Measurements from ENCODE around the gene PSME2.

The PSME2 gene

GRCh38 chr14:24184104-24184970 is 37.9 kb upstream of the PSME2 start:
- no peak for TF ChIP-seq CTCF (IDR thresholded peaks at IDR 0.05; ENCODE audit: extremely low read depth, missing control alignments)

GRCh38 chr14:24183014-24183481 is 36.6 kb upstream of the PSME2 start:
- no peak for DNase-seq (ENCODE audit: low spot score)
- no peak for TF ChIP-seq CTCF (IDR thresholded peaks at IDR 0.05; ENCODE audit: extremely low read depth, missing control alignments)

More at GRCh38 chr14:24184104-24184970, 37.9 kb upstream of the PSME2 start:
- DNase-seq (ENCODE audit: low spot score): no peak

GRCh38 chr14:24182110-24182882 is 35.9 kb upstream of the PSME2 start:
- TF ChIP-seq CTCF (IDR thresholded peaks at IDR 0.05; ENCODE audit: extremely low read depth, missing control alignments): no peak
- DNase-seq (ENCODE audit: low spot score): no peak

GRCh38 chr14:24181371-24182077 is 35.1 kb upstream of the PSME2 start:
- no peak for DNase-seq (ENCODE audit: low spot score)
- TF ChIP-seq CTCF (IDR thresholded peaks at IDR 0.05; ENCODE audit: extremely low read depth, missing control alignments): no peak

GRCh38 chr14:24179961-24180796 is 33.8 kb upstream of the PSME2 start:
- DNase-seq (ENCODE audit: low spot score): no peak
- TF ChIP-seq CTCF (IDR thresholded peaks at IDR 0.05; ENCODE audit: extremely low read depth, missing control alignments): no peak

GRCh38 chr14:24179294-24179960 is 33.0 kb upstream of the PSME2 start:
- DNase-seq (ENCODE audit: low spot score): no peak
- no peak for TF ChIP-seq CTCF (IDR thresholded peaks at IDR 0.05; ENCODE audit: extremely low read depth, missing control alignments)

Measured in GM20000 (cell line).